Tibial artery (tissue), 4 donors: Measurements from ENCODE around the gene STK35.
A peak's percentile ranks its signal among the peaks of the same experiment; 100 is the strongest.

ENCODE experiments used
- DNase-seq, 2 donors: peaks; one replicate each; pipeline ENCODE4 v3.0.0-alpha.2; 2019
- H3K27ac ChIP-seq, 2 donors: fragments of 200-600 bp; sonication (generic) in 1 of 2; 1 replicate in 1 of 2; 2 replicates in 1 of 2; pipeline ENCODE4 v1.5.1; 2018 to 2019; ENCODE audit warnings: mild to moderate bottlenecking in 1 of 2
- H3K27me3 ChIP-seq, 2 donors: fragments of 200-600 bp; sonication (generic) in 1 of 2; one replicate each; pipeline versions ENCODE4 v1.5.1 to v1.6.0; 2016 to 2019
- H3K36me3 ChIP-seq, 3 donors: fragments of 200-600 bp; sonication (generic) in 2 of 3; one replicate each; pipeline ENCODE4 v1.5.1; 2016 to 2019; ENCODE audit warnings: mild to moderate bottlenecking in 2 of 3
- H3K4me1 ChIP-seq, 4 donors: fragments of 200-600 bp; sonication (generic) in 2 of 4; 1 replicate in 3 of 4; 2 replicates in 1 of 4; pipeline ENCODE4 v1.5.1; 2016 to 2019
- H3K4me3 ChIP-seq, 2 donors: fragments of 200-600 bp; sonication (generic) in 1 of 2; 1 replicate in 1 of 2; 2 replicates in 1 of 2; pipeline ENCODE4 v1.5.1; 2018 to 2019; ENCODE audit warnings: mild to moderate bottlenecking in 2 of 2
- H3K9me3 ChIP-seq, 3 donors: fragments of 200-600 bp; sonication (generic) in 1 of 3; one replicate each; pipeline ENCODE4 v1.5.1; 2016 to 2019
- CTCF ChIP-seq, 2 experiments: fragments of 200-600 bp in 1 of 2; fragments of 450-650 bp in 1 of 2; IDR thresholded peaks; one replicate each; pipeline ENCODE4 v1.5.1; 2017 to 2019; ENCODE audit warnings: antibody characterized with exemption in 2 of 2, mild to moderate bottlenecking in 1 of 2, moderate library complexity in 1 of 2
- intact Hi-C: fragments of 100-400 bp; cut with DNase I; formaldehyde crosslinking; loops from one replicate; pipeline ENCODE4 v1.15.0; 2023; ENCODE audit warnings: low total_unique reads

STK35 gene

DNA sequence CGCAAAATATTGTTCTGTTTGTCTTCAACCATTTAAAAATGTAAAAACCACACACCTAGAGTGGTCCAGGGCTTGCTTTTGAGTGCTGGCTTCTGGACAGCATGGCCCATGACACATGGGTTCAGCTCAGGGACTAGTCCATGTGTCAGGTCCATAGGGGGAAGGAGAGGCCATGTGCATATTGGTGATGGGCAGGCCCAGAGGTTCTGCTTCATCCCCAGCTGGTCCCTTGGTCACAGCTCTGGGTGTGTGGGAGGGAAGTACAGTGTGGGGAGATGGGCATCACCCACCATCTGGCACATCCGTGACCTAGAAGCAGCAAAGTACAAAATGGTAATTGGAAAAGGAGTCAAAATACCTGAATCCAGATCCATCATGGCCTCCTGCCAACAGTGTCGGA is 50.7 kb downstream of the STK35 start:
- no peak for TF ChIP-seq CTCF (IDR thresholded peaks at IDR 0.05)
- DNase-seq: no peak

GRCh38 chr20:2153326-2153725 is 51.7 kb downstream of the STK35 start:
- Histone ChIP-seq H3K9me3 (no peaks in the 10 kb centered on the region), H3K36me3 (peaks cover 0 to 4% (median 0%) of the 10 kb centered on the region in 3 donors), H3K27me3 (no peaks in the 10 kb centered on the region), H3K27ac (no peak overlapping the region), H3K4me3 (no peak overlapping the region), H3K4me1 (peaks cover 0 to 18% (median 11%) of the 10 kb centered on the region in 4 donors)
- TF ChIP-seq CTCF (IDR thresholded peaks at IDR 0.05): no peak
- intact Hi-C loops: no loop called here
- no peak for DNase-seq

More for the DNA sequence above, 50.7 kb downstream of the STK35 start:
- Histone ChIP-seq H3K27ac (no peak overlapping the region), H3K4me1 (peaks cover 0 to 18% (median 11%) of the 10 kb centered on the region in 4 donors), H3K36me3 (peaks cover 0 to 12% (median under 1%) of the 10 kb centered on the region in 3 donors), H3K9me3 (no peaks in the 10 kb centered on the region), H3K4me3 (no peak overlapping the region), H3K27me3 (no peaks in the 10 kb centered on the region)
- intact Hi-C loops: no loop called here

- Histone ChIP-seq H3K4me1 (peaks cover 0 to 12% (median 9%) of the 10 kb centered on the region in 4 donors), H3K27ac (no peak overlapping the region), H3K4me3 (no peak overlapping the region), H3K9me3 (no peaks in the 10 kb centered on the region), H3K36me3 (no peaks in the 10 kb centered on the region), H3K27me3 (no peaks in the 10 kb centered on the region)
- intact Hi-C loops: no loop called here
- TF ChIP-seq CTCF (IDR thresholded peaks at IDR 0.05): no peak
- DNase-seq: no peak
These were observed 54.6 kb downstream of the STK35 start for GRCh38 chr20:2156224-2156623.

DNA sequence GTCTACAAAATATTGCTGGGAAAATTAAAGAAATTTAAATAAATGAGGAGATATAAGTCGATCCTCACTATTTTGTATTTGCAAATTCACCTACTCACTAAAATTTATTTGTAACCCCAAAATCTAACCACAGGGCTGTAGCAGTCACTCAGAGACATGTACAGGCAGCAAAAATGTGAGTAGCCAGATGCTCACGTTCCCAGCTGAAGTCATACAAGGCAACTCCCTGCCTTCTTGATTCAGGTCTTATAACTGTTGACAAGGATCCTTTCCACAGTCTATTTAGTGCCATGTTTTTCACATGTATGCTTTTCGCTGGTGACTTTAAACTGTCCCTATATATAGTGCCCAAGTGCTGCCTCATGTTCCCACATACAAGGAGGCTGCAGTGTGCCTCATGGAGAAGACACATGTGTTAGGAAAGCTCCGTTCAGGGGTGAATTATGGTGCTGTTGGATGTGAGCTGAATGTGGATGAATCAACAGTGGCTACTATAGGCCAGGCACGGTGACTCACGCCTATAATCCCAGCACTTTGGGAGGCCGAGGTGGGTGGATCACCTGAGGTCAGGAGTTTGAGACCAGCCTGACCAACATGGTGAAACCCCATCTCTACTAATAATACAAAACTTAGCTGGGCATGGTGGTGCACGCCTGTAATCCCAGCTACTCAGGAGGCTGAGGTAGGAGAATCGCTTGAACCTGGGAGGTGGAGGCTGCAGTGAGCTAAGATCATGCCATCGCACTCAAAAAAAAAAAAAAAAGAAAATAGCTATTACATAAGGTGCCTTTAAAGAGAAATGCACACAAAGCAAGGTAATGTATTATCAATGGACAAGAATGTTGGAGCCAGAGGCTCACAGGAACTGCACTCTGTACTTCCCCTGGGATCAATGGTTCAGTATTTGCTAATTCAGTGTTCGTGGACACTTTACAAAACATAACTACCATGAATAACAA is 55.3 kb downstream of the STK35 start:
- no peaks in the 10 kb centered on the region for H3K27me3 ChIP-seq
- H3K4me3 ChIP-seq: no peak overlapping the region
- intact Hi-C loops: no loop called here
- H3K4me1 ChIP-seq: peaks cover 0 to 5% (median 4%) of the 10 kb centered on the region in 4 donors
- no peak overlapping the region for H3K27ac ChIP-seq
- H3K9me3 ChIP-seq: no peaks in the 10 kb centered on the region
- TF ChIP-seq CTCF (IDR thresholded peaks at IDR 0.05): no peak
- no peak for DNase-seq
- H3K36me3 ChIP-seq: no peaks in the 10 kb centered on the region

DNA sequence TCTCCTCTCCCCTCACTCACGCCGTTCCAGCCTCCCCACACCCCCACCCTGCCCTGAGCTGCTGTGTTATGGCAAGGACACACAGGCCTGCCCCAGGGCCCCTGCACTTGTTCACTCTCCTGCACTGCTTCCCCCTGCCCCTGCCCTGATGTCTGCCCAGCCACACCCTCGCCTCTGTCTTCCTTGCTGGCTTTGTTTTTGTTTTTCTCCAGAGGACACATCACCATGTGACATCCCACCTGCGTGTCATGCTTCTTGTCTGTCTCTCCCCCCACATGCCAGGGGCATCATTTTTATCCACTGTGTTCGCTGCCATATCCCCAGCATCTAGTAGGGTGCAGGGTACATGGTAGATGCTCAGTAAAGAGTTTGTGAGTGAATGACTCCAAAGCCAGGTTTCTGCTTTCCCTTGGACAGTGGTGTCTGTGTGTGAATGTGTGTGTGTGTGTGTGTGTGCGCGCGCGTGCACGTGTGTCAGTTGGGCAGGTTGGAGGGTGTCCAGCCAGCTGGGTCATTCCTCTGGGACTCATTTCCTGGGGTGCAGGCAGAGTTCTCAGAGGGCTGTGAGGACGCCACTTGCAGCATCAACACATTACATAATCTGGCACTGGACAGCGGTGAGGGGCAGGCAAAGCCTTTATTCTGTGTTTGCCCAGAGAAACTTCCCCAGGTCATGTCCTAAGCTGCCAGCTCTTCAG is 60.6 kb downstream of the STK35 start:
- H3K9me3 ChIP-seq: no peaks in the 10 kb centered on the region
- peak in 1 of 2 donors; percentile 41 for DNase-seq
- no peak overlapping the region for H3K27ac ChIP-seq
- H3K27me3 ChIP-seq: no peaks in the 10 kb centered on the region
- no peaks in the 10 kb centered on the region for H3K4me1 ChIP-seq
- no peak overlapping the region for H3K4me3 ChIP-seq
- H3K36me3 ChIP-seq: no peaks in the 10 kb centered on the region
- TF ChIP-seq CTCF (IDR thresholded peaks at IDR 0.05): no peak
- intact Hi-C loops: no loop called here
